NCI-H748 (cell line): Measurements from ENCODE around the gene TRAF1.

Experiments
- DNase-seq: peaks from one replicate; lab custom pipeline; 2025; ENCODE audit not compliant: unreplicated experiment; lab: John Stamatoyannopoulos, UW

Gene TRAF1

DNA sequence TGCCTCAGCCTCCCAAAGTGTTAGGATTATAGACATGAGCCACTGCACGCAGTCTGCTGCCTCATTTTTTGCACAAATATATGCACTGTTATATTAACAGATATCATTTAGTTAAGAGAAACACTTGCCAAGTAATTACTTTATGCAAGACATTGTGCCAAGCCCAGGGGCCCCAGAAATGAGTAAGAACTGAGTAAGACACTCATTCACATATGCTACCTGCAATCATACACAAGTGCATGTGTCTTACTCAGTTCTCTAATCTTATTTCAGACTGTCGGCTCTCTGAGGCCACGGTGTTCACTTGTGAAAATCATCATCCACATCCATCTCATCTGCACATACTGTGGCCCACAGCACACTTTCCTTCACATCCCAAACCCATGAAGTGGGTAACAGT is 16.0 kb downstream of the TRAF1 start:
- DNase-seq, result no peak

DNA sequence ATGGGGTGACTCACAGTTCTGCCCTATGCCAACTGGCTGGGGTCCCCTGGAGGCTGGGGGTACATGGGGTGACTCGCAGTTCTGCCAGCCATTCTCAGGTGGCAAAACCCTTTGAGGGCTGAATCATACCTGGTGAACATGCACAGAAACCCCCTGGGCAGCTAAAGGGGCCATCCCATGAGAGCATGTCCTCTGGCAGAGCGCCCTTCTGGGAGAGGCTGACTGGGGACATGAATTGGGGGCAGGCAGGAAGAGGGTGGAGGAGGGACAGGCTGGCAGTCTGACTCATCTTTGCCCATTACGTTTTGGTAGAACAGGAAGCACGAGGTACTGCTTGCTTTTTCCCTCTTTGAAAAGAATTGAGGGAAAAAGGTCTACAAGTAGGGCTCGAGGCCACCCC is 16.7 kb downstream of the TRAF1 start:
- DNase-seq, result no peak

DNA sequence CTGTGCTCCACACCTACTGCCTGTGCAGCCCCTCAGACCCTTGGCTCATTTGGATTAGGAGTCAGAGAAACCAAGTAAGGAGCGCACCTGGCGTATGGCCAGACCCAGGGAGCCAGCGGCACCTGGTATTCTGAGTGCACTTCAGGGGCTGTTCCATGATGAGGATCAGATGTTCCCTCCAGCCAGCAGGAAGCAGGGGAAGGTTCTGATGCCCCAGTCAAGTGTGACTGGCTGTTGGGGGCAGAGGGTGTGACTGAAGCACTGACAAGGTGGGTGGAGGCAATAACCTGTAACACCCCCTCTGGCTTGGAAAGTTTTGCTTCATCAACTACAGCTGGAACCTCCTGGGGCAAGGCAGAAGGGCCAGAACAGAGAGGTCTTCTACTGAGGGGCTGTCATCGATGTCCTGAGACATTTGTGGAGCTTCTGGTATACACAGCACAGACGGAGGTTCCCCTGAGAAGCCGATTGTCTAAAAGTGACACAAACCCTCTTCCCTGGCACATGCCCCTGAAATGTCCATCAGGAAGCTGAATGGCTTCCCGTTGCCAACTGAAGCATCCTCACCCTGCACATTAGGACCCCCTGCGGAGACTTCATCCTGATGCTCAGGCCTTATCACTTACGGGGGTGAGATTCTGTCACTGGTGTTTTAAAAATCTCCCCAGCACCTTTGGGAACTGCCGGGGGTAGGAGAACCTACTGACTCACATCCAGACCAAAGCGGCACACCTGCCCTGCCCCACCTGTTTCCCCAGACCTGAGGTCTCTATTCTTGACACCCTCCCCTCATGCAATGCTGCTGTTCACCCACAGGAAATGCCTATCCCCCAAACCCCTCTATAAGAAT is 21.1 kb downstream of the TRAF1 start:
- DNase-seq, result no peak

DNA sequence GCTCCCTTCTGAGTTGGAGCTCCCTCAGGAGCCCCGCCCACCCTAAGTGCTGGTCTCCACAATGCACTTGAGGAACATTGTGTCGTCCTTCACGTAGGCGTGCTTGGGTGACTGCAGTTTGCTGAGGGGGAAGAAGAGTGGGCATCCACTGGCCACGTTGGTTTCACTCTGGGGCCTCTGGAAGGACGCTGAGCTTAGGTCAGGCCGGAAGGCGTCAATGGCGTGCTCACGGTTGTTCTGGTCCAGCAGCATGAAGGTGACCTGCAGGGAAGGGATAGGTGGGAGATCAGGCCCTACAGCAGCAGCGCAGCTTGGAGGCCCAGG is 21.7 kb downstream of the TRAF1 start:
- DNase-seq, result no peak

DNA sequence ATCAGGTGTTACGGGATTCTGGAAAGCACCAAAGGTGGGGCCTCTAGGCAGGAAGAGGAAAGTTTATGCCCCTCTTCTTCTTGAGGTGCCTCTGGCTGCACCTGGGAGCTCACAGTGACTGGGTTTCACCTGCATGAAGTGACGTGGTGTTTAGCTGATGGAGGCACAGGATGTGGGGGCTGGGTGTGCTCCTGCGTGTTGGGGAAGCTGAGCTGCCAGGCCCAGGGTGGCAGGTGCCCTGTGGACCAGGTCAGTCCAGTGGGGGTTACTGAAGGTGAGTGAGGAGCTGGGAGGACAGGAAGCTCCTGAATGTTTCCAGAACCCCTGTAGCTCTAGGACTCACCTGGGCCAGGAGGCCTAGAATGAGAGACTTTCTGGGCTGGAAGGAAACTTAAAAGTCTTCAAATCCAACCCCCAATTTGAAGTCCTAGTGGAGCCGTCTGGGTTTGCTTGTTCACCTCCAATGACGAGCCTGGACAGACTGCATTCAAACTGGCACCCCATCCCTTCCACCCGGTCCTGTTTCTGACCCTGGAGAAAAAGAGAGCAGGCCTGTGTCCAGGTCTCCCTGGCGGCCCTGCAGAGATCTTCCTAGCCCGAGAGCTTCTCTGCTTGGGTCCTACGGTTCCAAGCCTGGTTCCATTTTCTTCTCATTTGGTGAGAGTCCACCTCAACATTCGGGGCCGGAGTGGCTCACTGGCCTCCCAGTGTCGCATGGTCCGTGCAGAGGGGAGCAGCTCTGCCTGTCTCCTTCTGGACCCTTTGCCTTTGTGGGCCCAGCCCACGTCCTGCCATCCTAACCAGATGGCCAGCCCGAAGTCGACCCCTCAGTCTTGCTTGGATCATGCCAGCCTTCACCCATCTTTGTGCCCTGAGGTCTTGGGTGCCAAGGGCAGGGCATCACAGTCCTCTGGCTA is 22.3 kb downstream of the TRAF1 start:
- no peak for DNase-seq

DNA sequence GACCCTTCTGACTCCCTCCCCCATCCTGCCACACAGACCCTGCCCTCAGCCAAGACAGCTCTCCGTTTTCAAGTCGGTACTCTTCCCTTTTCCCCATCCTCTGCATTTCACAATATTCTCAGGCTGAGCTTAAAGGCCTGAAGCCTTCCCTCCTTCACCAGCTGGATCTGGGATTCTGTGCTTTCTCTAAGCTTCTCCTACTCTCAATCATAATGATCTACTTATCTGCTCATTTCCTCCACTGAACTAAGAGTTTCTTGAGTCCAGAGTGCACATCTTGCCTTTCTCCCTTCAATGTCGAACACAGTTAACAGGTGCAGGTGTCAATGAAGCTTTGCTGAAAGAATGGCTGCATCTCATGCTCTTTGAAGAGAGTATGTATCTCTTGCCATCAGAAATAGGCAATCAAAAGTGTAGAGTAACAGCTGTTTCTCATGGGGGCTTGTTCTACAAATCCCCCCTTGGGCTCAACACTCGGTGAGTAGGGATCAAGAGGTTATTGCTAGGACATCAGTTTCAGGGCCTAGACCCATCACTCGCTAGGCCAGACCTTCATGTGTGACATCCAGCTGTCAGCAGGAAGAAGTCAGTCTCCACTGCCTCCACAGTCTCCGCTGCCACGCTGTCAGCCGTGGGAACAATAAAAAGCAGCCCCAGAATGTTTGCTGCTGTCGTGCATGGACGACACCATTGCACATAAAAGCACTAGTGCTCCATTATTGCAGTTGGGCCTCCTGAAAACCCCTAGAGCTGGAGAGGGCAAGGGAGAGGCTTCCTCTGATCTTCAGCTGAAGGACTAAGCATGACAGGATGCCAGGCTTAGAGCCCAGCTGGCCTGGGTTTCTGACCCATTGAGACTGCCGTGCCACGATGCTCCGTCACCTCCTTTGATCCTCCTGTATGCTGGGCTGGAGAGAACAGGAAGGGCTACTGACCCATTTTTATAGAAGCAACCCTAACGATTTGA is 23.7 kb downstream of the TRAF1 start:
- DNase-seq, result no peak

DNA sequence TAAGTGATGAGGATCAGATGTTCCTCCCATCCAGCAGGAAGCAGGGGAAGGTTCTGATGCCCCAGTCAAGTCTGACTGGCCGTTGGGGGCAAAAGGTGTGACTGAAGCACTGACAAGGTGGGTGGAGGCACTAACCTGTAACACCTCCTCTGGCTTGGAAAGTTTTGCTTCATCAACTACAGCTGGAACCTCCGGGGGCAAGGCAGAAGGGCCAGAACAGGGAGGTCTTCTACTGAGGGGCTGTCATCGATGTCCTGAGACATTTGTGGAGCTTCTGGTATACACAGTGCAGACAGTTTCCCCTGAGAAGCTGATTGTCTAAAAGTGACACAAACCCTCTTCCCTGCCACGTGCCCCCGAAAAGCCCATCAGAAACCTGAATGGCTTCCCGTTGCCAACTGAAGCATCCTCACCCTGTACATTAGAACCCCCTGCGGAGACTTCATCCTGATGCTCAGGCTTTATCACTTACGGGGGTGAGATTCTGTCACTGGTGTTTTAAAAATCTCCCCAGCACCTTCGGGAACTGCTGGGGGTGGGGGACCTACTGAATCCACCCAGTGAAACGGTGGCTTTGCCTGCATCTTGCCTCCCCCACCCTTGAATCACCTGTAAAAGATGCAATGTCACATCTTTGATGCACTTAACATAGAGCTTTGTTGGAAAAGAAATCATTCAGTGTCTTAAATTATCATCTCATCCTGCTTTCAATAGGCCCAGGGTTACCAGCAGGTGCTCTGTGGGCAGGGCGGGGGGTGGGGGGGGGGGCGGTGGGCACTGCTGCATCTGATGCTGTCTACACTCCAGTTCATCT is 24.6 kb downstream of the TRAF1 start:
- no peak for DNase-seq

DNA sequence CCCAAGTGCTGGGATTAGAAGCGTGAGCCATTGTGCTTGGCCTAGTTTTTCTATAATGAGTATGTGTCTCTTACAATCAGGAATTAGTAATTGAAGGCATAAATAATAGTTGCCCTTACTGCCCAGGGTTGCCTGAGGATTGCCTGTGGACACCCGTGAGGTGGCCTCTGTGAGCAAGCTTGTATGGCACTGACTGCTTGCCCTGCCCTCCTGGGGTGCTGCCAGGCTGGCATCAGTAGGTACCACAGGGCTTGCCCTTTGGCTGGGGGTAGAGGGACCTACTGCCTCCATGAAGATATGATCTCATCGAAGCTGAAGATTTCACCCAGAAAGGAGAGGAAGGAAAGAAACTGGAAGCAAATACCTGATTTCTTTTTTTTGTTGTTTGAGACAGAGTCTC is 25.8 kb downstream of the TRAF1 start:
- no peak for DNase-seq

DNA sequence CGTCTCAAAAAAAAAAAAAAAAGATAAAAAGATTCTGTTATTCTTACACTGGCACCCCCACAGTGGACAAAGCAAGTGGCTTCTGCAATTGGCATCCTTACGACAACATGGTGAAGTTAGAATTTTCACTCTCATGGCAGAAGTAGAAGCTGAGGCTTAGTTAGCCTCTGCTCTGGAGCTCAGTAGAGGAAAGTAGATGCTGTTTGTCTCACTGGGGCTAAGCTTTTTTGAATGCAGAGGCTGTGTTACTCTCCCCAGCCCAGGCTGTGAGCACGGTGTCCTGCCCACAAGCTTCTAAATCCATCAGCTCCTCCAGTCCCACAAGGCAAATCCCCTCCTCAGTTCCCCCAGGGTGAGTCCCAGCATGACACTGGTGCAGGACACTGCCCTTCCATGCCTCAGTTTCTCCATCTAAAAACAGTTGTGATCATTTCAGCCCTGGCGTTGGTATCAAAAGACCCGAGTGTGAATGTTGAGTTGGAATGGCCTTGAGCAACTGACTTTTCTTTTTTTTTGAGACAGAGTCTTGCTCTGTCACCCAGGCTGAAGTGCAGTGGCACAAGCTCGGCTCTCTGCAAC is 27.0 kb downstream of the TRAF1 start:
- DNase-seq, result no peak

DNA sequence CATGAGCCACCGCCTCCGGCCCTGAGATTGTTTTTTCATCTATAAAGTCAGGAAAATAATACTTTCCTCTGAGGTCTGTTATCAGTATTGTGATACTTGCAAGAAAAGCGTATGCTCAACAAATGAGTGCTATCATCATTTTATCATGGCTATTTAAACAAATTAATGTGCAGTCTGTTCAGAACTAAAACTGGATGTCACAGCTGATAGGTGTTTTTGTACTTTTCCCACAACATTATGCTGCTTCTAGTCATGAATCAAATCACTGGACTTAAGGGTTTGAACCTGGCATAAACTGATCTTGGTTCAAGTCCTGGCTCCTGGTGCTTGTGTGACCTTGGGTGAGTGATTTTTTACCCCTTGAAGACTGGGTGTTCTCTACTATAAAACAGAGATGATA is 28.2 kb downstream of the TRAF1 start:
- DNase-seq, result no peak

DNA sequence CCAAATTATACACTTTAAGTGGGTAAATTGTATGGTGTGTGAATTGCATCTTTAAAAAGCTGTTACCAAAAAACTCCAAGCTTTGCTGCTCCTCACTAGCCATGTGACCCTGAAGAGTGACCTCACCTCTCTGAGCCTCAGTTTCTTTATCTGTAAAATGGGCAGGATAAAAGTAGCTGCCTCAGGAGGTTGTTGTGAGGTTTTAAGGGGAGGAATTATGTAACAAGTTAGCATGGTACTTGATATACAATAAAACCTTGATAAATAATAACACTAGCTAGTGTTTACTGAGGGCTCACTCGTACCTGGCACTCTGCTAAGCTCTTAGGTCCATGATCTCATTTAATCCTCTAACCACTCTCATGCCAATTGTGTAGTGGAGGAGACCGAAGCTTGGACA is 30.6 kb downstream of the TRAF1 start:
- no peak for DNase-seq

DNA sequence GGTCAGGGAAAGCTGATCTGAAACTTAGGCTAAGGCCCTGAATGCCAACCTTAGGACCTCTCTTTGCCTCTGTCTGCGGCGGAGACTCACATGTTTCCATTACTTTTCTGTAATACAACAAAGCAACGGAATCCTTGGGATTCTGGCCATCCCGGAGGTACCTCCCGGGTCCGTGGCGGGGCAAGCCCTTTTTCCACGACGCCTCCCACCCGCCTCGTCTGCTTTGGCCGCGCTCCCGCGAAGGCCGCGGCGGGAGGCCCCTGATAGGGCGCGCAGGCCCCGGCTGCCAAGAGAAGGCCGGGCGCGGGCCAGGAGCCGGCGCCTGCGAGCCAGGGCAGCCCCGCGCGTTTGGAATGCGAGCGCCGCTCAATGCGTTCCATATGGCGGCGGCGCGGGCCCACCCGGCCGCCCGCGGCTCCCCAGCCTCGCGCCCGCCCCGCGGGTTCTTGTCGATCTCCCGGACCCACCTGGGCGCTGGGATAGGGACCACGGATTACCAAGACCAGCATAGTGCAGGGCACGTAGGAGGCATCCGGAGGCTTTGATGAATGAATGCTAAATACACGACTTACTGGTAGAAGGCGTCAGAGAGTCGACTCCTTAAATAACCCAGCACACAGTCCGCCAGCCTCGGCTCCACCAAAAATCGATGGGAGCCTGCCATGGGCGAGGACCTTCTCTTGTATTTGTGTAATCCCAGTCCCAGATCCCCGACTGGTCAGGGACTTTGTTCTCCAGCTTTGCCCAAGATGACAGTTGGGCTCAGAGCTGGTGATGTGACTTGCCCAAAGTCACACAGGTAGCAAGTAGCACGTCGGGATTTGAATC is 32.1 kb downstream of the TRAF1 start:
- no peak for DNase-seq

DNA sequence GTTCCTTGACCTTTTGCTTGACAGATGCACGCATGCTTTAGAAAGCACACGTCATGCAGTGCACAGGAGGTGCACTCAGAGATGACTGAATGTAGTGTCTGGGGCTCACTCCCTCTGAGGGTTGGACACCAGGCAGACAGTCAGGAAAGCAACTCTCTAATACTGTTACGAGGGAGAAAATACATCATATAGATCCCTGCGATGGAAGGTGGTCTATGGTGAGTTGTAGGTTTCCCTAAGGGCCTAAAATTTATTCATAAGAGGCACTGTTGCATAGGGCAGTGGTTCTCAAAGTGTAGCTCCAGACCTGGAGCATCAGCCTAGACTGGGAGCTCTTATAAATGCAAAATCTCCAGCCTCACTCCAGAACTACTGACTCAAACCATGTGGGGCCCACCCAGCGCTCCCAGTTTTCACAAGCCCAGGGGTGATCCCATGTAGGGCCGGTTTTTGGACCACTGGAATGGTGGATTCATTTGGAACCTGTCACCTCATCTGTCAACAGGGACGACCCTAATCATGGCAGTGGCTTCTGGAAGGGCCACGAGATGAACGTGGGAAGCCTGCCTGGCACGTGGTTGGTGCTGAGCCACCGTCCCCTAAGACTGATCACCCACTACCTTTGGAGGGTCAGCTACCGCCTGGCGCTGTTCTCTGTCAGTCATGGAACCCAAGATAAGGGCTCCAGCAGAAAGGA is 32.8 kb downstream of the TRAF1 start:
- no peak for DNase-seq

DNA sequence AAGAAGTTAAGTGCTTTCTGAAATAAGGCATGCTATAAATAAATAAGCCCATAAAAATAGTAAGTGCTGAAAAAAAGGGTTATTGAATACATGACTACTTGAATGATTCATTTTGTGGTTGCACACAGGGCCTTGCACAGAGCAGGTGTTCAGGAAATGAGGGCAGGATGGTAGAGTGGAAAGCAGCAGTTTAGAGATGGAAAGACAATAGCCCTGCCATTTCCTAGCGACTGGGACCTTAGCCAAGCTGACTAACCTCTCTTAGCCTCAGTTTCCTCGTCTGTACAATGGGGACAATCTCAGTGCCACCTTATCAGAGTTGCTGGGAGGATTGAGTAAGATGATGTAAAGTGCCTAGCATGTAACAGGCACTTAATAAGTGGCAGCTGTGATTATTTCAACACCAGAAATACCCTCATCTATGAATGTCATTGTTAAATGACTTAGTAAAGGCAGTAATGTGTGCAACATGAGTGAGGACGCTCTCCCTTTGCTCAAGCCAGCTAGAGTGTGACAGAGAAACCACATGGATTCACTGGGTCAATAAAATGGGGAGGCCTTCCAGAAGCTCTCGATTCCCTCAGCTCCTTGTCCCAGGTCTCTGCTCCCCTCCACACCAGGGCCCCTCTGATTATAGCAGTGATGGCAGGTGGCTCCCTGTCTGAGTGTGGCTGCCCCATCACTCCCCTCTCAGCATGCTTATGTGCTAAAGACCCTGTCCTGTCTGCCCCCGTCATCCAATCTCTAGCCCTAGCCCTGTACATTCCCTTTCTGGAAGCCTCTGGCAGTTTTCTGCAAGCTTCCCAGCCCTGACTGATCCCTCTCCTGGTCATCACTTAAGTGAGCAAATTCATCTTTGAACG is 33.6 kb downstream of the TRAF1 start:
- DNase-seq, result peak; percentile 19

DNA sequence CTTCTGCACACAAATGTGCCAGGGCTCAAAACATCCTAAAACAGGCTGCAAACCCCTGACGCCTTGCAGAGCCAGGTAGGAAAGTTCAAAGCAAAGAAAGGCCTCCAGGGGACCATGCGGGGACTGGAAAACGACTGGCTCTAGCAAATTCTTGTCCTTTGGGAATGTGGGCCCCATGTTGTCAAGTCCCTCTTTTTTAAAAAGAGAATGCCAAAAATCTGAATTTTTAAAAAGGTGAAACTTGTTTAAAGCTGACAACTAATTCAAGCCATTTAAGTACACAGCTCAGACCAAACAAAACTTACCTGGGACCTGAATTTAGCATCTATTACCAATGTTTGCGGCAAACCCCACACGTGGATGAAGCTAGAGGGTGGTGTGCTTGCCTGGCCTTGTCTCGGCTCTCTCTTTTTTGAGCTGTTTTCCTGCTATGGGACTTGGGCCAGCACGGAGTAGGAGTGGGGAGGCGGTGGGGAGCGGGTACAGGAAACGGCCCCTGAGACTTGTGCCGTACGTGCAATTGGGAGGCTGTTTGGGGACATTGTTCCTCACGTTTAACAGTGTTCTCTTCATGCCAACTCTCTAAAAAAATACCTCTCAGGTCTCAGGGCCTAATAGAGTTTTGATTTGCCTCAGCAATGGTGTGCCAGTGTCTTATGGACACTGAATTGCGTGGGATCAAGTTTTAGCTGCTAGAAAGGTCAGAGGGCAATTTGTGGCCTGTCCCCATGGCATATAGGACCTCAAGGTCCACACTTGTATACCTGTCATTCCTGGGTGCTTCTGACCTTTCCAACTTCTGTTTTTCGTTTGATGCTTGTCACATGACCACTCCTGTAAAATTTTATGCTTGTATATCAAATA is 34.5 kb downstream of the TRAF1 start:
- no peak for DNase-seq

DNA sequence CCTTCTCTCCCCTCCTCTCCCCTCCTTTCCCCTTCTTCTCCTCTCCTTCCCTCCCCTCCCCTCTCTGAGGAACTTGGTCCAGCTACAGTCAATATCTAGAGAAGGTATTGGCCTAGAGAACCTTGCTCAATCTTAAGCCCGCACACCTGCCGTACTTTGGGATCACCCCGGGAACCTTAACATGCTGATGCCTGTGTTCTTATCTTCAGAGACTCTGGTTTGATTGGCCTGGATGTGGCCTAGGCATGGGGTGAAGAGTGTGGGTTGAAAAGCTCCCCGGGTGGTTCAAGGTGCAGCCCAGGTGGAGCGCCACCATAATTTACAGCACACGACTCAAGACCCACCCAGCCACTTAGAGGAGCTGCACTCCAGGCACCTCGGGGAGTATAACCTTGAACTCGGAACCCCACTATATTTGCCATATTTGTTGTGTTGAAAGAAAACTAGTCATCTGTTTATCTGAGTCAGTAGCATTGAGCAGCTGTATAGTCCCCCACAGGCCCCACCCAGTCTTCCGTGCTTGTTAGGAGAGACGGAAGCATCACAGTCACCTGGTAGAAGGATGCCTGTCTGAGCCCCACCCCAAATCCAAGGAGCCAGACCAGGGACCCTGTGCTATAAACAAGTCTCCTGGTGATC is 35.2 kb downstream of the TRAF1 start:
- no peak for DNase-seq
